GM21576 (cell line): Measurements from ENCODE around the gene ELMO2.

Source experiments
- ATAC-seq: cut with Tn5 transposase; IDR thresholded peaks from one replicate; pipeline ENCODE4 v1.9.1; 2021; ENCODE audit warnings: mild to moderate bottlenecking, moderate library complexity; ENCODE audit not compliant: unreplicated experiment

ELMO2 gene

DNA sequence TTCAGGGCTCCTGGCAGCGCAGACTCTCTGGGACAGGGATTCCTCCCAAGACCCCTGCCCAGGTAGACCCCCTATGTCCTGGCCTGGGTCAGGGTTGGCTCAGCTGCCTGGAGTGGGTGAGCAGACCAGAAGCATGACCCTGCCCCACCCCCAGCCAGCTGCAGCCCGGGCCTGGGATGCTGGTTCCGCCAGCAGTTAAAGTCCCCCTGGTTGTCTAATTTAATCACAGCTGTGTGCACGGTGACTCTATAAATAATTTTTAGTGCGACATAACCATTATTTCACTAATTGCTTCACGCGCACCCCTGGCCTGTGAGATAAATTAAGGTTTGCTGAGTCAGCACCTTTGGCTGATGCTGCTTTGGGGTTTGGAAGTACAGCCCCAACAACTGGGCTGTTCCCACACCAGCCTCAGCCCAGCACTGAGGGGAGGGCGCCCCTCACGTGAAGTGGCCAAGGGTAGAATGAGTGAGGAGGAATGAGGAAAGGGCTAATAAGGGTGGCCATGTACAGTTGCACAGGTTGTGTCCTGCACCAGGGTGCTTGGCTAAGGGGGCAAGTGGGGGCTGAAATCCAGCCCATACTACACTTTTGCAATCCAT is 72.0 kb downstream of the ELMO2 start:
- no peak for ATAC-seq

DNA sequence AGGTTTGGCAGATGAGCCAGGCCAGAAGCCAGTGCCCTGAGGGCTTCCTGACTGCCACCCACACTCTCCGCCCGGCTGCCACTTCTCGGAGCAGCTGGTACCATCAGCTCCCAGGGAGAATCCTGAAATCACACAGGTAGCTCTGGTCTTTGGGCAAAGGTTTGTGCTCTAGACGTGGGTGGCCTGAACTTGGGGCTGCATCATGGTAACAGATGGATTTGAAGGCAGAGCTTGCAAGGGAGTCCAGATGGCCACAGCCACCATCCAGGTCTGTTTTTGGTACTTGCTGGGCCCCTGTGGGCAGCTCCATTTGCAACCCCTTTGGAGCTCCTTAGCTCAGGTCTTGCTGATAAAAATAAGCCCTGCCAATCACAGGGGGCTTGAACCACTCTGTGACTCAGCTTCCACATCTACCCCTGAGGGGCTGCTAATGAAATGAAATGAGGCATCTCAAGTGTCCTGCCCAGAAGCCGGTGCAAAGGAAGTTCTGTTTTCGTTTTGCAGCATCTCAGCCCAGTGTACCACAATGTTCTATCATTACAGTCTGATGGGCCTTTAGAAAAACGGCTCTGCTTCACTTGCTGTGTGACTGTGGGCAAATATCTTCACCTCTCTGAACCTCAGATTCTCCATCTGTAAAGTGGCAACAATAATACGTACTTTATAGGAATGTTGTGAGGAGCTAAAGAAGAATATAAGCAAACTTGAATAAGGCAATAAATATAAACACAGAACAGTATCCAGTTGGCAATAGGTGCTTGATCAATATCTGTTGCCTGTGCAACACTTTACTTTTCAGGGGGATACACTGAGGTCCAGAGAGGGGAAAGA is 73.0 kb downstream of the ELMO2 start:
- no peak for ATAC-seq

DNA sequence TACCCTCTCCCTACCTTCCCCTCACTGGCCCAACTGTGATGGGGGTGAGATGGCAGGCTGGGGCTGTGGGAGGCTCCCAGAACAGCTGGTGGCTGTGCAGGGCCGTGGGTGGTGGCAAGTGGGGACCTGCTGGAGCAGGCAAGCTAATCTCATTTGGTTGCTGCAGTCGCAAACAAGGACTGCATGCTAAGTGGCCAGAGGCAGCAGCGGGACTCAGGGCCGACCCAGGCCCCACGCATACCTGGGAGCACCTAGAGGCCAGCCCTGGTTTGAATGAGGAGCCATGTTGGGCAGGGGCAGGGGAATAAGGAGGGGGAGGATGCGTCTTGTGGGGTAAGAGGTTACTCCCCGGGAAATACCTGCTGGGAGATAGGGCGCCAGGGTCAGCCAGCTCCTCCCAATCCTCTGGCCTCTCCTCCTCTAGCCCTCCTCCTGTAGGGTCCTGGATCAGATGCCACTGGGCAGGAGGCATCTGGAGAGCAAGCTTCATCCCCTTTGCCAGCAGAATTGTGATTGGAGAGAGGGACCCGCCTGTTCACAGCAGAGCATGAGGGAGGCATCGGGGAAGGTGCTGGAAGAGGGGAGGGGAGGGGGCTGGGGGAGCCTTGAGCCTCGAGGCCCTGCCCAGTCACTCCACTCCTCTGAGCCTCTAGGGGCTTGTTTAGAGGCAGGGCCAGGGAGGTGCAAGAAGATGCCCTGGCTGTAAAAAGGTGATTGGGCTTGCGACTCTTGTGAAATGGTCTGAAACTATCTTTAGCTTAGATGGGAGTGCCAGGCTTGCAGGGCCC is 73.8 kb downstream of the ELMO2 start:
- no peak for ATAC-seq

DNA sequence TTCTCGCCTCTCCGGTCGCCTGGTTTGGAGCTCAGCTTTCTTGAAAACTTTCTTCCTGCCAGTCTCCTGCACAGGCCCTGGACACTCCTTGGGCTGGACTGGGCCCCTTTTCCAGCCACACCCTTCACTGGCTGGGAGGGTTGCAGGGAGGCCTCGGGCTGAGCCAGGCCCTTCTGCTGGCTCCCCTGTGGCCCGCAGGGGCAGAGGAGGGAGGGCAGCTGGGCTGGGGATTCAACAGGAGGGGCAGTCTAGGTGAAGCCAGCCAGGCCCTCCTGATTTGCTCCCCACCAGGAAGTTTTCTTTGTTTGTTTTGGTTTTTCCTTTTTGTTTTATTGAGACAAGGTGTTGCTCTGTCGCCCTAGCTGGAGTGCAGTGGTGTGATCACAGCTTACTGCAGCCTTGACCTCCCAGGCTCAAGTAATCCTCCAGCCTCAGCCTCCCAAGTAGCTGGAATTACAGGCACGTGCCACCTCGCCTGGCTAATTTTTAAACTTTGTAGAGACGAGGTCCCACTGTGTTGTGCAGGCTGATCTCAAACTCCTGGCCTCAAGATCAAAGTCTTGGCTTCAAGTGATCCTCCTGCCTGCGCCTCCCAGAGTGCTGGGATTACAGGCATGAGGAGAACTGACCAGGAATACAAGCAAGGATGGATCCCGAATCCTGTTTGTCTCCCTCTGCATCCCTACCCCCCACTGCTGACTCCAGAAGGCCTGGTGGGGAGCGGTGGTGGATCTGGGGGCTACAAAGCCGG is 74.6 kb downstream of the ELMO2 start:
- ATAC-seq = no peak

DNA sequence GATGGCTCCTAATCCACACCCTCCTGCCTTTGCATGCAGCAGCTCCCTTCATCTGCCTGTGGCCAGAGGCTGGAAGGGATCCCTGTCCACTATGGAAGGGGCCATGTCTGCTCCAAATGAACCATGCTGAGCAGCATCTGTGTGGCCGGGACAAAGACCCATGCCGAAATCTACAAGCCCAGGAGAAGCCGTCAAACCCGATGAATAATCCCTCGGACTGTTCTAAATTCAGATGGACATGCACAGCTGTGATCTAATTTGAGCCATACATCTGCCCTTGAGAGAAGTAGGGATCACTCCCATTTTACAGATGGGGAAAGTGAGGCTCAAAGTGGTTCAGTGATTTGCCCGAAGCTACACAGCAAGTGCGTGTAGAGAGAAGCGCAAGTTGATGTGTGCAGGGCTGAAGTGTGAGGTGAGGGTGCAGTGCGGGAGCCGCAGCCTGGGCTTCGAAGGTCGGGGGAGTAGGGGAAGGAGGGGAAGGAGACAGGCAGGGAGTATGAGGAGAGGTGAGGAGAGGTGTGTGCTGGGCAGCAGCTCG is 75.5 kb downstream of the ELMO2 start:
- no peak for ATAC-seq

DNA sequence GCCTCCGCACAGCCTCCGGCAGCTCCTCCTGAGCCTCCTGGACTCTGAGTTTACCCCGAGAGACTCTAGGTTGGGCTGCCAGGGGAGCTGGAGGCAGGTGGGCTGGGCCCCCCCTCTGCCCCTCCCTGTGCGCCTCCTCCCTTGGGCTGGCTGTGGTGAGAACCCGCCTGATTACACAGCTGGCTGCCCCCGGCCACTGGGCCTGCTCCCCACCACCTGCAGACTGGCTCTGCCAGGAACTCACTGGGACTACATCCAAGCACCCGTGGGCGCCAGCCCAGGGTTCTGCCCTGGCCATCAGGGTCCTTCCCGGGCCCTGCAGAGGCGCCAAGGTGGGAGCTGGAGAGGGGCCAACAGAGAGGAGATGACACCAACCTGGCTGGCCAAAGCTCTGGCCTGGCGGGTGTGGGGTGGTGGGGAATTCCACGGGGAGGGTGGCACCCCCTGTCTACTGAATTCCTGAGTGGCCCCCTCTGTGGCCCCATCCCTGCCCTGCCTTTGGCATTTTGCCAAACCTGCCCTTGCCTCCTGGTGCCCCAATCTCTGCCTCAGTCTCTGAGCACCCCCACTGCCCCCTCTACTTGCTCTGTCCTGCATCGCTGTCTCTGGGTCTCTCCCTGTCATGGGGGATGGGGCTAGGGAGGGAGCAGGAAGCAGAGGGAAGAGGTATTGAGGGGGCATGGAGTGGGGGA is 76.2 kb downstream of the ELMO2 start:
- ATAC-seq = no peak

DNA sequence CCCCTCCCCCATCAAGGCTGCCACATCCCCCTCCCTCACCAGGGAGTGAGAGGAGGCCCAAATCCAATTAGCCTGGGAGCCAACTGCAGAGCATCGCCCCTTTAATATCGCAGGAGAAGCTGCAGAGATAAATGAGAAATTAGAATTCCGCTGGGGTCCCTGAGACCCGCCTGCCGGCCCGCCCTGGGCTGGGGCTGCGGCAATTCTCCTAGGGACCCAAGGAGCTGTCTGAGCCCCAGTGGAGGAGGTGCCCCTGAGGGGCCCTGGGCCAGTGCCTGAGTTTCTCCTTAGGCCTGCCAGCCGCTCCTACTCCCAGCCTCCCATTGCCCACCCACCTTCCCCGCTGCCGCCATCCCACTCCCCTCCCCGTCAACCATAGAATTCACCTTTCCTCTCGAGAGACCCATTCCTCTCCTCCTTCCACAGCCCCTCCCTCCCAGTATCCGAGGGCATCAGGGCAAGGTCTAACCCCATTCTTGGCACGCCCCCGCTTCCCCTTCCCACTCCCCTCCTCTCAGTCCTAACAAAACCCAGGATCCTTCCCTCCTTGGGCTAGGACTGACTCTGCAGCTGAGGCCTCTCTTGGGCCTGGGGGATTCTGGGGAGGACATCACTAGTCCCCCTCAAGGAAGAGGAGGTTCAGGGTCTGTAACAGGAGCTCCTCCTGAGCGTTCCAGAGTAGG is 78.1 kb downstream of the ELMO2 start:
- no peak for ATAC-seq

DNA sequence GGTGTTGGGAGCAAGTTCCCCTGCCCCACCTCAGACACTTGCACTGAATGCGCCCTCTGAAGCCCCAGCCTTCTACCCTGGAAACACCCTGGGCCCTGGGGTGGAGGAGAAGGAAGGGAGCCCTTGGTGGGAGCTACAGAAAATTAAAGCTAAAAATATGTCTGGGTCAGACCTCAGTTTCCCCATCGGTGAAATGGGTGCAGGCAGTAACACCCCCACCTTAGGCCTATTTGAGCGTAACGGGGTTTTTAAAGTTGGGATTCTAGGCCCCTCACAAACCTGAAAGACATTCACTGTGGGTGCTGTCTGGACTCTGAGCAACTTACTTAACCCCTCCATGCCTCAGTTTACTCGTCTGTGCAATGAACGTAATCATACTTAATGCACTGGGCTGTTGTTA is 78.9 kb downstream of the ELMO2 start:
- no peak for ATAC-seq

DNA sequence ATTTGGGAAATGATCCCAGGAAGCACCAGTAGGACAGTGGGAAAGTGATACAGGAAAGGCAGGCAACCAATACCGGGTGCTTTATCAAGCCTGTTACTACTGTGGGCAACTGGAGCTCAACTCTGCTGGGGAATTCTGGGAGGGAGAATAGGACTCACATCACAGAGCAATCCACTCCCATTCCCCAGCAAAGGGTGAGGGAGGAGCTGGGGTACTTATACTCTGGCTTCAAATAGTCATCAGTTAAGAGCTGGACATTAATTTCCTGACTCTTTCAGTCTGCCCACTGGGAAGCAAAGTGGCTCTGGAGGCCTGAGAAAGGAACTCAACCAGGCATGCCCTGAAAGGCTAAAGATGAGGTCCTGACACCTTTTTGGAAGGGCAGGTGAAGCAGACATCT is 80.6 kb downstream of the ELMO2 start:
- no peak for ATAC-seq

DNA sequence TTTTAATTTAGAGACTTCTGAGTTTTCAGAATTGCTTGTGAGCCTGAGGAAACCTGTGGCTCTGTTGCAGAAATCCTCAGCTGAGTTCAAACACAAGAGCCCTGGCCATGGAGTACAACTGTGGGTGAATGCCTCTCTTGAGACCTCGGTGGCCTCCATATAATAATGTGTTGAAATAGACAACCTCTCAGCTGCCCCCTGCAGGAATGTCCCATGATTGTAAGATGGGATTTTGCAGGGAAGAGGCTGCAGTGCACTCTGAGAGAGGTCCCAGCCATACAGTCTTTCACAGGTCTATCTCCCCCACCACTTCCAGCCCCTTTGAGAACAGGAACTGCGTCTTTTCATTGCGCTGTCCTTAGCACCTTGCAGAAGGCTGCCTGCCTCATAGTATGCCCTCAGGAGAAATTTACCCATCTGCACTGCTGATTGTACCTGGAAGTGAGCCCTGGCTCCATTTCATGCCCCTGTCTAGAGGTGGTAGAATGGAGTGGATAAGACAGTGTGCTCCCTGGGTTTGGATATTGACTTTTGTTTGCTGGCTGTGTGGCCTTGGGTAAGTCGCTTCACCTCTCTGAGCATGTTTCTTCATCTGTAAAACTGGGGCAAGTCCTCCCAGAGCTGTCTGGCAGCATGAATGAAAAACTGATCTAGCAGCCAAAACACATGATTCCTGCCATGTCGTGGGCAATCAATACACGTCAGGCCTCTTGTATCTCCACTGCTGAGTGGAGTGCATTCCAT is 81.3 kb downstream of the ELMO2 start:
- no peak for ATAC-seq

DNA sequence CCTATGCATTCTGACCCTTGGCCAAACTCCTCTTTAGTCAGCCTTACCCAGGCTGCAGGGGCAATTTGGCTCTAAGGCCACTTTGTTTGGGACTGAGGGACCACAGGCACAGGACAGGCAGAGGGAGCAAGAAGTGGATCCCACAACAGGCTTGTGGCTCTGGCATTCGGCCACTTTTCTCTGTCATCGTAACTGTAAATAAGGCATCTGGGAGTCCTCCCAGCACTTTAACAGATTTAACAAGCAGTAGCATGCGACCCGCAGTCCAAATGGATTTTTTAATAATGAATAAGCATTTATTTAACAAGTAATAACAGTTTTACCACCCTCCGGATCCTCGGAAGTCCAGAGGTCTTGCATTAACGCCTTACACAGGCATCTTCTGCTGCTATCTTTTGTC is 82.0 kb downstream of the ELMO2 start:
- ATAC-seq = no peak

DNA sequence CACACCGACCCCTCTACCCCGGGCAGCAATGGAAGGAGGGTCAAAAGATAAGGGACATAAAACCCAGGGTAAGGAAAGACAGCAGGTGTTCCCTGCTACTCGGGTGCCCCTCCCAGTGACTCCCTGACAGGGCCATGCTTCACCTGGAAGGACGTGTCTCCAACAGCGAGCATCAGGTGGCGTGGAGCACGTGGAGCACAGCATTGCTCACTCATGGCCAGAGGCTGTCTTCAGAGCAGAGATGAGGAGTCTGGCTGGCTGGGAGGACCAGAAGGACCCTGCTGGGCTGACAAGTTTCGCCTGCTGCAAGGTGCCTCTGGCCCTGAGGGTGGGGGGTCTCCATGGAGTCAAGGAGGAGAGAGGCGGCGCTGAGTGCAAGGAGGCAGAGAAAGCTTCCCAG is 82.9 kb downstream of the ELMO2 start:
- ATAC-seq = no peak

DNA sequence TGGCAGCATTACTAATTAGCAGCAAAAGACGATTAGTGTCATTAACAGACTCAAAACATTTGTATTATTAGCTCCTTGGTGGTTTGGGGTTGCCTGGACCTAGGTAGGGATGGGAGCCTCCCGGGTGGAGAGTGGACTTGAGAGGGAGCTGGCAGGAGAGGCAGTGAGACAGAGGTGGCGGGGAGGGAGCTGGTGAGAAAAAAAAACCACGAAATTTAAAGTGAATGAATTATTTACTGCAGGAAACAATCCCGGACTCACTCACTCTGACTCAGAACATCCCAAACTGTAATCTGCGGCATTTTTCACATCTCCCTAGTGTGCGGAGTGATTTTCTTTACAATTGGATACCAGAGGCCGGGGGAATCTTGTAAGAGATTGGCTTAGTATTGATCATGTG is 83.8 kb downstream of the ELMO2 start:
- ATAC-seq = no peak

DNA sequence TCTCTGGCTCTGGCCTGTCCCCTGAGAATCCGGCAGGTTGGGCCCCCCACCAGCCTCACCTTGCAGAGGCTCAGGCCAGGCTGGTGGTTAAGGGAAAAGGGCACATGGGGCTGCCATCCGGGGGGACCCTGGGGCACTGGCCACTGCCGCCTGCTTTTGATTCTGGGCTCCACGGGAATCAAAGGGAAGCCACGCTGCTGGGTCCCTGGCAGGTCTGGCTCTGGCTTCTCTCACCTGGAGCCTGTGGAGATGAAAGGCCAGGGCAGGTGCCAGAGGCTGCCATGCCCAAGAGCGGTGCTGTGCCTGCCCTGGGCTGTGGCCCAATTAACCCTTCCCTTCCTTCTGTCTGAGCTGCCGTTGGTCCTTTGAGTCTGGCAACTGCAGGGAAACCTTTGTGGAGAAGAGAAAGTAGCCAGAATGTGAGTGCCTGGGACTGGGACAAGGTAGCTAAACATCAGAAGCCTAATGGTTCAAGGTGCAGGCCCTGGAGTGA is 88.7 kb downstream of the ELMO2 start:
- no peak for ATAC-seq

DNA sequence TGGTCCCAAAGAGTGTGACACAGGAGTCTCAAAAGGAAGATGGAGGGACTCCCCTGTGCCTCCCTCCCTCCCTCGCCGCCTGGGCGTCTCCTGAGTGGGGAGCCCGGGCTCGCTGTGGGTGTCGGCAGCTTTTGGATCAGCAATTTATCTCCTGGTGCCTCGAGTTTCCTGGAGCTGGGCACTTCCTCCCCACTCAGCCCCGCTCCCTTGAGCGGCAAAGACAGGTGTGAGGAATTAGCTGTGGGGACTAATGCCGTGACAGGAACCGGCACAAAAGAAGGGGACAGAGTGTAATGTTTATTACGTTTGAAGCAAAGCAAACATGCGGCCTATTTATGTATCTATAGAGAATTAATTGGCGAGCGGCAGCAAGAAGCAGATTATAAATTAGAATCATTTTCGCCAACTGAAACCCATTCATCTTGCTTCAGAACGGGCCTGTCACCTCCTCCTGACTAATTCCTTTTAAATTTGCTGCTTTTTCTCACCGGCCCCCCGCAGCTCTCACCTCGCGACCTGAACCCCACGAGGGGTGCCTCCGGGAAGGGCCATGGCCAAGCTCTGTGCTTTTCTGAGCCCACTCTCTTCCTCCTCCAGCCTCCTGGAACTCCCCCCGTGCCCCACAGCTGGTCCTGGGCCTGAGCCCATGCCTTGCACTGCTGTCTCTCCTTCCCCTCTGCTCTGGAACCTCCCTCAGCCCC is 89.3 kb downstream of the ELMO2 start:
- ATAC-seq = no peak
